Measurements from ENCODE around the gene USP7. TPM values are rescaled to one million over a fixed set of nuclear protein-coding genes. Genes with fewer than 3 reads are reported as not detected.

USP7 gene
- total RNA-seq, 1 donor from 2014 or later = 159 TPM

- no peak for DNase-seq (ENCODE audit: low spot score, unreplicated experiment)
- H3K27ac Mint-ChIP-seq = peak overlapping the region; percentile 64
- no peaks in the 10 kb centered on the region for H3K27me3 Mint-ChIP-seq
- H3K9me3 Mint-ChIP-seq (ENCODE audit: low read depth) = no peaks in the 10 kb centered on the region
- no peak overlapping the region for H3K4me3 Mint-ChIP-seq (ENCODE audit: low read depth)
- TF ChIP-seq CTCF (IDR thresholded peaks at IDR 0.05; ENCODE audit: unreplicated experiment) = no peak
- H3K4me1 Mint-ChIP-seq (ENCODE audit: low read depth) = peaks cover 30% of the 10 kb centered on the region
- H3K36me3 Mint-ChIP-seq (ENCODE audit: insufficient read depth) = peaks cover 7% of the 10 kb centered on the region
Measured at GRCh38 chr16:8859913-8860881, 103.5 kb downstream of the USP7 start.

GRCh38 chr16:8858994-8859912 lies 104.5 kb downstream of the USP7 start:
- H3K4me3 Mint-ChIP-seq (ENCODE audit: low read depth) = no peak overlapping the region
- no peak for DNase-seq (ENCODE audit: low spot score, unreplicated experiment)
- TF ChIP-seq CTCF (IDR thresholded peaks at IDR 0.05; ENCODE audit: unreplicated experiment) = no peak
- peaks cover 10% of the 10 kb centered on the region for H3K36me3 Mint-ChIP-seq (ENCODE audit: insufficient read depth)
- H3K27ac Mint-ChIP-seq = peak overlapping the region; percentile 52
- H3K9me3 Mint-ChIP-seq (ENCODE audit: low read depth) = no peaks in the 10 kb centered on the region
- no peaks in the 10 kb centered on the region for H3K27me3 Mint-ChIP-seq
- peaks cover 24% of the 10 kb centered on the region for H3K4me1 Mint-ChIP-seq (ENCODE audit: low read depth)

GRCh38 chr16:8855972-8856371 lies 107.7 kb downstream of the USP7 start:
- H3K36me3 Mint-ChIP-seq (ENCODE audit: insufficient read depth) = peaks cover 17% of the 10 kb centered on the region
- peaks cover 2% of the 10 kb centered on the region for H3K4me1 Mint-ChIP-seq (ENCODE audit: low read depth)
- no peak for DNase-seq (ENCODE audit: low spot score, unreplicated experiment)
- H3K4me3 Mint-ChIP-seq (ENCODE audit: low read depth) = no peak overlapping the region
- H3K27ac Mint-ChIP-seq = no peak overlapping the region
- TF ChIP-seq CTCF (IDR thresholded peaks at IDR 0.05; ENCODE audit: unreplicated experiment) = no peak
- no peaks in the 10 kb centered on the region for H3K27me3 Mint-ChIP-seq
- H3K9me3 Mint-ChIP-seq (ENCODE audit: low read depth) = no peaks in the 10 kb centered on the region

- no peak for DNase-seq (ENCODE audit: low spot score, unreplicated experiment)
- peaks cover 20% of the 10 kb centered on the region for H3K36me3 Mint-ChIP-seq (ENCODE audit: insufficient read depth)
- TF ChIP-seq CTCF (IDR thresholded peaks at IDR 0.05; ENCODE audit: unreplicated experiment) = no peak
- no peaks in the 10 kb centered on the region for H3K4me1 Mint-ChIP-seq (ENCODE audit: low read depth)
- H3K4me3 Mint-ChIP-seq (ENCODE audit: low read depth) = no peak overlapping the region
- peak overlapping the region; percentile 33 for H3K27ac Mint-ChIP-seq
- no peaks in the 10 kb centered on the region for H3K9me3 Mint-ChIP-seq (ENCODE audit: low read depth)
- H3K27me3 Mint-ChIP-seq = no peaks in the 10 kb centered on the region
Measured at GRCh38 chr16:8855051-8855786, 108.5 kb downstream of the USP7 start.

Data from progenitor cell of endocrine pancreas (in vitro differentiated cells).